CD14-positive monocyte (primary cell): ENCODE data around the gene ALG1. TPM values are rescaled to one million over a fixed set of nuclear protein-coding genes. Genes with fewer than 3 reads are reported as not detected.

Experiments used
- DNase-seq, 3 donors: peaks; one replicate each; pipeline ENCODE4 v3.0.0-alpha.2; 2011 to 2022
- H2AFZ ChIP-seq: 2 replicates; pipeline ENCODE4 v1.6.0; 2012; ENCODE audit warnings: mild to moderate bottlenecking, low read depth, low read length, inconsistent platforms; ENCODE audit not compliant: insufficient read depth, poor library complexity, severe bottlenecking
- H3K27ac ChIP-seq, 2 donors: 1 replicate in 1 of 2; 2 replicates in 1 of 2; pipeline ENCODE4 v1.5.1; 2012 to 2013; ENCODE audit warnings: low read length in 2 of 2, control low read depth in 1 of 2, inconsistent platforms in 1 of 2, low read depth in 1 of 2, mild to moderate bottlenecking in 1 of 2
- H3K27me3 ChIP-seq, 2 donors: one replicate each; pipeline versions ENCODE4 v1.6.0 to v1.6.1; 2011 to 2013; ENCODE audit warnings: low read length in 2 of 2; ENCODE audit not compliant: control insufficient read depth in 2 of 2, insufficient read depth in 2 of 2
- H3K36me3 ChIP-seq, 2 donors: replicated peaks in 1 of 2; 1 replicate in 1 of 2; 2 replicates in 1 of 2; pipeline versions ENCODE4 v1.5.1 to v1.6.1; 2012 to 2013; ENCODE audit warnings: low read length in 2 of 2, control low read depth in 1 of 2, inconsistent platforms in 1 of 2, mild to moderate bottlenecking in 1 of 2; ENCODE audit not compliant: insufficient read depth in 2 of 2, control insufficient read depth in 1 of 2
- H3K4me1 ChIP-seq, 2 donors: 1 replicate in 1 of 2; 2 replicates in 1 of 2; pipeline versions ENCODE4 v1.5.1 to v1.6.1; 2012 to 2013; ENCODE audit warnings: low read length in 2 of 2, control low read depth in 1 of 2, inconsistent platforms in 1 of 2, mild to moderate bottlenecking in 1 of 2, moderate library complexity in 1 of 2; ENCODE audit not compliant: insufficient read depth in 2 of 2, control insufficient read depth in 1 of 2
- H3K4me2 ChIP-seq: replicated peaks from 2 replicates; pipeline ENCODE3; 2012; ENCODE audit warnings: low read length, moderate library complexity, mild to moderate bottlenecking; ENCODE audit not compliant: poor library complexity, severe bottlenecking; ENCODE audit errors: extremely low read depth
- H3K4me3 ChIP-seq, 3 experiments: fragments of 200-600 bp in 1 of 3; sonication (generic) in 1 of 3; replicated peaks in 1 of 3; 1 replicate in 2 of 3; 2 replicates in 1 of 3; pipeline ENCODE4 v1.5.1; 2011 to 2013; ENCODE audit warnings: low read length in 3 of 3, mild to moderate bottlenecking in 3 of 3, control low read depth in 2 of 3, low read depth in 2 of 3, inconsistent platforms in 1 of 3, moderate library complexity in 1 of 3
- H3K79me2 ChIP-seq: 2 replicates; pipeline ENCODE4 v1.6.0; 2012; ENCODE audit warnings: mild to moderate bottlenecking, control low read depth, inconsistent platforms, low read length, moderate library complexity; ENCODE audit not compliant: insufficient read depth
- H3K9ac ChIP-seq: 2 replicates; pipeline ENCODE4 v1.6.0; 2017; ENCODE audit warnings: low read length, mild to moderate bottlenecking; ENCODE audit not compliant: insufficient read depth, poor library complexity, severe bottlenecking
- H3K9me3 ChIP-seq, 2 donors: replicated peaks in 1 of 2; 1 replicate in 1 of 2; 2 replicates in 1 of 2; pipeline versions ENCODE4 v1.5.1 to v1.6.1; 2012 to 2013; ENCODE audit warnings: low read length in 2 of 2, control low read depth in 1 of 2; ENCODE audit not compliant: control insufficient read depth in 1 of 2, insufficient read depth in 1 of 2
- H4K20me1 ChIP-seq: 2 replicates; pipeline ENCODE4 v1.6.0; 2012; ENCODE audit warnings: mild to moderate bottlenecking, low read length, control low read depth, moderate library complexity; ENCODE audit not compliant: insufficient read depth
- H3K27ac Mint-ChIP-seq, 7 donors: one replicate each; pipeline ENCODE4 v1.8.0; 2020; ENCODE audit warnings: mild to moderate bottlenecking in 7 of 7, mixed read lengths in 7 of 7, moderate library complexity in 6 of 7, inconsistent platforms in 2 of 7
- H3K27me3 Mint-ChIP-seq, 3 donors: one replicate each; pipeline ENCODE4 v1.8.0; 2021 to 2022; ENCODE audit warnings: low read depth in 3 of 3, mild to moderate bottlenecking in 3 of 3, mixed read lengths in 3 of 3, moderate library complexity in 3 of 3, inconsistent platforms in 1 of 3
- H3K36me3 Mint-ChIP-seq, 2 donors: one replicate each; pipeline ENCODE4 v1.8.0; 2020; ENCODE audit warnings: mixed read lengths in 2 of 2, inconsistent platforms in 1 of 2, mild to moderate bottlenecking in 1 of 2
- H3K4me1 Mint-ChIP-seq: one replicate; pipeline ENCODE4 v1.8.0; 2020; ENCODE audit warnings: mild to moderate bottlenecking, mixed read lengths
- H3K4me3 Mint-ChIP-seq, 2 donors: one replicate each; pipeline ENCODE4 v1.8.0; 2020; ENCODE audit warnings: mild to moderate bottlenecking in 2 of 2, mixed read lengths in 2 of 2, moderate library complexity in 1 of 2
- H3K9me3 Mint-ChIP-seq, 7 donors: one replicate each; pipeline ENCODE4 v1.8.0; 2020 to 2022; ENCODE audit warnings: mixed read lengths in 7 of 7, mild to moderate bottlenecking in 6 of 7, moderate library complexity in 6 of 7, inconsistent platforms in 2 of 7
- WGBS: methylation state at CpG from one replicate; pipeline ENCODE4 v1.1.5; 2013; ENCODE audit warnings: missing lambda C conversion rate; ENCODE audit not compliant: insufficient coverage; 5-methylcytosine and 5-hydroxymethylcytosine counted together
- intact Hi-C, 2 donors: fragments of 100-400 bp; cut with micrococcal nuclease; formaldehyde crosslinking; loops; one replicate each; pipeline versions ENCODE4 v1.15.0 to v1.15.1; 2023
- polyA plus RNA-seq, 3 donors: library from polyadenylated mRNA; depleted of rRNA in 1 of 3; unstranded in 2 of 3; stranded (reverse) in 1 of 3; fragments of 300-500 nt in 2 of 3; fragments of >200 nt in 1 of 3; fragmentation: Illumina TruSeq in 2 of 3; gene quantifications; 1 replicate in 2 of 3; 2 replicates in 1 of 3; pipeline ENCODE4 v1.2.3, GENCODE V29; 2012 to 2021
- TF ChIP-seq, protein P1 (sequence below): fragments of 200-600 bp; IDR thresholded peaks from one replicate; pipeline ENCODE4 v1.8.0; 2022; ENCODE audit warnings: antibody characterized with exemption, mild to moderate bottlenecking

Gene ALG1
- polyA plus RNA-seq, 3 donors, result 9.3 to 31.0 (median 25.2) TPM

DNA sequence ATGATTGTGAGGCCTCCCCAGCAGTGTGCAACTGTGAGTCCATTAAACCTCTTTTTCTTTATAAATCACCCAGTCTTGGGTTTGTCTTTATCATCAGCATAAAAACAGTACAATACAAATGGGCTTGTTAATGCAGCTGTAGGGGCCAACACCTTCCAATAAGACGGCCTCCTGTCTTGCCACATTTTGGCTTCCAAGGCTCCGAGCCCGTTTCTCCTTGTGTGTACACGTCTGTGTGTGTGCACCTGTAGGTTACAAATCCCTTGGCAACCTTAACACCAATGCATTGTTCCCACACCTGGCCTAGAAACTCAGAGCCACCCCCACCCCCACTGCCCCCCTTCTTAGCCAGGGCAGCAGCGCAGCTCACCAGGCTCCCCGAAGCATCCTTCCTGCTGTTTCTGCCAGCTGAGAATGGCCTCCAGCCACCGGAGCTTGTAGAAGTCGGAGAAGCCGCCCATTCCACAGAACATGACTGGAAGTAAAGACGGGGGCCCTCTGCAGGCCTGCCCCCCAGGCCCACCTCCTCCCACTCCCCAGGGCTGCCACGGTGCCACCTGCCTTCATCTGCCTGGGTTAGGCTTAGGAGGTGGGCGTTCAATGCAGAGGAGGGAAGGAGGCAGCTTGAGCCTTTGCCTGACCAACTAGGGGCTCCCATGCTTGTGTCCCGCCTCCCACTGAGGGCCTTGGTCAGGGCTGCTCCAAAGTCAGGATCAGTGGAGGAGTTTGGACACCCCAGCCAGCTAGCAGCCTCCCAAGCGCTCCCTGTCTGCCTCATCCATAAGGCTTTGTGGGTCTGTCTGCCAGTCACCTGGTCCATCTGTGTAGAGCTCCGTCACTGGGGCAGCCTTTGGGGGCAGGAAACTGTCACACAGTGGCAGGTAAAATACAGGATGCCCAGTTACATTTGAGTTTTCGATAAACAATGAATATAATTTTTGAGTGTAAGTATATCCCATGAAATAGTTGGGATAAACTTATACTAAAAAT, 16.5 kb upstream of the ALG1 start:
- no peak overlapping the region for H3K4me3 ChIP-seq
- no peaks in the 10 kb centered on the region for H3K9me3 ChIP-seq
- Mint-ChIP-seq H3K9me3 (peaks cover 0 to 10% (median 4%) of the 10 kb centered on the region in 7 donors), H3K4me1 (peaks cover 10% of the 10 kb centered on the region), H3K27me3 (peaks cover 6 to 12% (median 10%) of the 10 kb centered on the region in 3 donors), H3K4me3 (no peak overlapping the region), H3K36me3 (no peaks in the 10 kb centered on the region), H3K27ac (peak overlapping the region in 1 of 7 donors; percentile 1)
- H3K9ac ChIP-seq, result no peak overlapping the region
- no peaks in the 10 kb centered on the region for H3K79me2 ChIP-seq
- H3K36me3 ChIP-seq, result no peaks in the 10 kb centered on the region
- H3K27ac ChIP-seq, result no peak overlapping the region
- no peak overlapping the region for H2AFZ ChIP-seq
- H3K4me1 ChIP-seq, result peaks cover 7 to 8% of the 10 kb centered on the region in 2 donors
- intact Hi-C loops, result no loop called here
- WGBS, result 94% methylated on average over 9 of the region's 16 CpGs
- no peaks in the 10 kb centered on the region for H3K27me3 ChIP-seq
- no peaks in the 10 kb centered on the region for H4K20me1 ChIP-seq
- DNase-seq, result no peak
- TF ChIP-seq, protein P1, sequence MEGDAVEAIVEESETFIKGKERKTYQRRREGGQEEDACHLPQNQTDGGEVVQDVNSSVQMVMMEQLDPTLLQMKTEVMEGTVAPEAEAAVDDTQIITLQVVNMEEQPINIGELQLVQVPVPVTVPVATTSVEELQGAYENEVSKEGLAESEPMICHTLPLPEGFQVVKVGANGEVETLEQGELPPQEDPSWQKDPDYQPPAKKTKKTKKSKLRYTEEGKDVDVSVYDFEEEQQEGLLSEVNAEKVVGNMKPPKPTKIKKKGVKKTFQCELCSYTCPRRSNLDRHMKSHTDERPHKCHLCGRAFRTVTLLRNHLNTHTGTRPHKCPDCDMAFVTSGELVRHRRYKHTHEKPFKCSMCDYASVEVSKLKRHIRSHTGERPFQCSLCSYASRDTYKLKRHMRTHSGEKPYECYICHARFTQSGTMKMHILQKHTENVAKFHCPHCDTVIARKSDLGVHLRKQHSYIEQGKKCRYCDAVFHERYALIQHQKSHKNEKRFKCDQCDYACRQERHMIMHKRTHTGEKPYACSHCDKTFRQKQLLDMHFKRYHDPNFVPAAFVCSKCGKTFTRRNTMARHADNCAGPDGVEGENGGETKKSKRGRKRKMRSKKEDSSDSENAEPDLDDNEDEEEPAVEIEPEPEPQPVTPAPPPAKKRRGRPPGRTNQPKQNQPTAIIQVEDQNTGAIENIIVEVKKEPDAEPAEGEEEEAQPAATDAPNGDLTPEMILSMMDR, result no peak
- no peak overlapping the region for H3K4me2 ChIP-seq

DNA sequence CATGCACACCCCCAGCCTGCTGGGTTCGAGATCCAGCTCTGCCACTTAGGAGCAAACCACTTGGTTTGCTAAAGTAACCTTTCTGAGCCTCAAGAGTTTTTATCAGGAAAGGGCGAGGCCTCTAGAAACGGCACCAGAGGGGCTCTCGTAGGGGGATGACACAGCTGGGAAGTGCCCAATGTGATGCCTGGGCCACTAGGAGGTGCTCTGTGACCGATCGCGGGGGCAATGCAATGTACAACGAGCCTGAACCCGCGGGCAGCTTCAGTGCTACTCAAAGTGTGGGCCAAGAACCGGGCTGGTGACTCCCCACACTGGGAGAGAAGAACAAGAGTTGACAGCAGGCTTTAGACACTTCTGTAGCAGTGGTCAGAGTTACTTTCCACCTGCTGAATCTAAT, 15.3 kb upstream of the ALG1 start:
- Histone ChIP-seq H3K9me3 (no peaks in the 10 kb centered on the region), H4K20me1 (no peaks in the 10 kb centered on the region), H3K4me3 (no peak overlapping the region), H3K27me3 (no peaks in the 10 kb centered on the region), H3K4me1 (peaks cover 7 to 8% of the 10 kb centered on the region in 2 donors), H3K36me3 (no peaks in the 10 kb centered on the region), H3K27ac (no peak overlapping the region), H3K4me2 (no peak overlapping the region), H2AFZ (peak overlapping the region; percentile 59), H3K79me2 (no peaks in the 10 kb centered on the region), H3K9ac (no peak overlapping the region)
- intact Hi-C loops, result no loop called here
- Mint-ChIP-seq H3K4me3 (no peak overlapping the region), H3K27me3 (peaks cover 6 to 10% (median 7%) of the 10 kb centered on the region in 3 donors), H3K9me3 (peaks cover 0 to 4% (median 0%) of the 10 kb centered on the region in 7 donors), H3K4me1 (peaks cover 10% of the 10 kb centered on the region), H3K36me3 (no peaks in the 10 kb centered on the region), H3K27ac (no peak overlapping the region)
- peak; percentile 26 to 54 (median 37) for DNase-seq
- TF ChIP-seq, protein P1, result peak; percentile 61
- 4% methylated on average over 10 of the region's 11 CpGs for WGBS
